Cardiac muscle cell (in vitro differentiated cells and primary cell): ENCODE data around the gene FAM107B. TPM values are rescaled to one million over a fixed set of nuclear protein-coding genes. Genes with fewer than 3 reads are reported as not detected.
A peak's percentile ranks its signal among the peaks of the same experiment; 100 is the strongest.

Source experiments
- DNase-seq, 2 donors: peaks; one replicate each; pipeline versions ENCODE4 v3.0.0 to v3.0.0-alpha.2; 2010 to 2017; ENCODE audit warnings: low read depth in 1 of 2, low spot score in 1 of 2
- H3K27ac ChIP-seq: fragments of 200-600 bp; sonication (generic); 2 replicates; pipeline ENCODE4 v1.5.1; 2016
- H3K27me3 ChIP-seq: fragments of 200-600 bp; sonication (generic); 2 replicates; pipeline ENCODE4 v1.6.0; 2016; ENCODE audit warnings: control low read depth
- H3K36me3 ChIP-seq: fragments of 200-600 bp; sonication (generic); 2 replicates; pipeline ENCODE4 v1.5.1; 2016; ENCODE audit warnings: control low read depth
- H3K4me1 ChIP-seq: fragments of 200-600 bp; sonication (generic); 2 replicates; pipeline ENCODE4 v1.8.1; 2017; ENCODE audit warnings: low read depth, mild to moderate bottlenecking, mixed run types
- H3K4me3 ChIP-seq: fragments of 200-600 bp; sonication (generic); 2 replicates; pipeline ENCODE4 v1.5.1; 2016; ENCODE audit warnings: mild to moderate bottlenecking
- H3K9me3 ChIP-seq: fragments of 200-600 bp; sonication (generic); 2 replicates; pipeline ENCODE4 v1.5.1; 2017; ENCODE audit warnings: low read depth, mild to moderate bottlenecking, control low read depth
- polyA plus RNA-seq: library from polyadenylated mRNA; unstranded; fragments of >200 nt; fragmentation: Nextera tagmentation; extraction: Ambion mirVana; gene quantifications from 2 replicates; pipeline ENCODE4 v1.2.1, GENCODE V29; 2016
- total RNA-seq: library from RNA; depleted of rRNA; stranded (reverse); fragments of >200 nt; gene quantifications from 2 replicates; pipeline ENCODE4 v1.2.3, GENCODE V29; 2016
- TF ChIP-seq, protein P1 (sequence below): IDR thresholded peaks from 2 replicates; pipeline ENCODE4 v1.5.1; 2012; ENCODE audit warnings: low read depth, mild to moderate bottlenecking, low read length

FAM107B gene
- total and polyA plus RNA-seq, 2 experiments from 2014 or later: 6.0 to 9.6 TPM

DNA sequence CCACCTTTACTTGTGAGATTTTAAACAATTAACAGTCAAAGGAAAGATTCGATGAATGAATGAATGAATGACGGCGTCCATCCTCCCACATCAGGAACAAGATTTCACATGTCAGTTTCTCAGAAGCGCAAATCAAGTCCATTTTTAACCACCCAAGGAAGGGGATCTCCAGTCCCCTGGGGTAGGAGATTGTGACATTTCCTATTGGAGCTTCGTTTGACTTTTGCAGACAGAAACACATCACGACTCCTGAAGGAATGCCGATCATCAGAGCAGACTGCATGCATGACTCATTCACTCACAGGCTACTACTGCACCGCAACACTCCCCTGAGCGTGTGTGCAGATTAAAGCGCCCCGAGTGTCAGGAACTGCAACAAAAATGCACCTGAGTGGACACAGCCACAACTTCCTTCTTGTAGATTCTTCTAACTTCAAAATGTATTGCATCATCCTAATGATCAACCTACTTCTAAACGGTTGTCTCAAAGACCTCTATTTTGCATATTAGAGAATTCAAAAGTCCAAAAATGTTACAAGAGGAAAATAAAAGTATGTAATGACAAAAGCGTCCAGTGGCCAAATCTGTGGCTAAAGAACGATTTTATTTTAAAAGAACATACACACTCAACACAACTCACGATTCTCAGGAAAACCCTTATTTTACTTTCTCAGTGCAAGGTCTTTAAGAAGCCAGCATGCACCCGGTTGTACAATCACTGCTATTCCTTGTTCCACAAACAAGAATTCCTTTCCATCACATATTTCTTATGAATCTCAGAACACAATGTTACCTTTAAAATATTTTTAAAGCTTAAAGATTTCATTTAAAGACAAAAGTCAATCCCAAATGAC, 172.6 kb downstream of the FAM107B start:
- peak in 1 of 2 donors; percentile 60 for DNase-seq
- H3K4me1 ChIP-seq: peaks cover 4% of the 10 kb centered on the region
- H3K4me3 ChIP-seq: no peak overlapping the region
- no peaks in the 10 kb centered on the region for H3K36me3 ChIP-seq
- no peak overlapping the region for H3K27ac ChIP-seq
- TF ChIP-seq, protein P1, sequence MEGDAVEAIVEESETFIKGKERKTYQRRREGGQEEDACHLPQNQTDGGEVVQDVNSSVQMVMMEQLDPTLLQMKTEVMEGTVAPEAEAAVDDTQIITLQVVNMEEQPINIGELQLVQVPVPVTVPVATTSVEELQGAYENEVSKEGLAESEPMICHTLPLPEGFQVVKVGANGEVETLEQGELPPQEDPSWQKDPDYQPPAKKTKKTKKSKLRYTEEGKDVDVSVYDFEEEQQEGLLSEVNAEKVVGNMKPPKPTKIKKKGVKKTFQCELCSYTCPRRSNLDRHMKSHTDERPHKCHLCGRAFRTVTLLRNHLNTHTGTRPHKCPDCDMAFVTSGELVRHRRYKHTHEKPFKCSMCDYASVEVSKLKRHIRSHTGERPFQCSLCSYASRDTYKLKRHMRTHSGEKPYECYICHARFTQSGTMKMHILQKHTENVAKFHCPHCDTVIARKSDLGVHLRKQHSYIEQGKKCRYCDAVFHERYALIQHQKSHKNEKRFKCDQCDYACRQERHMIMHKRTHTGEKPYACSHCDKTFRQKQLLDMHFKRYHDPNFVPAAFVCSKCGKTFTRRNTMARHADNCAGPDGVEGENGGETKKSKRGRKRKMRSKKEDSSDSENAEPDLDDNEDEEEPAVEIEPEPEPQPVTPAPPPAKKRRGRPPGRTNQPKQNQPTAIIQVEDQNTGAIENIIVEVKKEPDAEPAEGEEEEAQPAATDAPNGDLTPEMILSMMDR: no peak
- H3K27me3 ChIP-seq: peaks cover 5% of the 10 kb centered on the region
- H3K9me3 ChIP-seq: no peaks in the 10 kb centered on the region

DNA sequence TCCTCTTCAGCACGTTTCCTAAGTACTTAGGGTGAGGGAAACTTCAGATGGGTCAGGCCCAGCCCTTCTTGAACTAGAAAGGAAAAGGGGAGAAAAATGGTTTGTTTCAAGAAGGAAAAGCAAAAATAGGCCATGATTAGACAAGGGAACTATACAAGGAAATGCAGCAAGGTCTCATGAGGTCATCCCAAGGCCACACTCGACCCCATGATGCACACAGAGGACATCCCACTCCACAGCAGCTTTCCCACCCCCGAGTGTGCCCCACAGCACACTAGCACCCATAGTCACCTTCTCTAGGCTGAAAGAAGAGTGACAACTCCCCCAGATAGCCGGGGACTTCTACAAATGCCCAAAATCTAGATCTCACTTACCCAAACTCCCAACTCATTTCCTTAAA, 173.4 kb downstream of the FAM107B start:
- TF ChIP-seq, protein P1: no peak
- no peak for DNase-seq

GRCh38 chr10:14600065-14600464, 174.6 kb downstream of the FAM107B start:
- no peak overlapping the region for H3K4me3 ChIP-seq
- H3K27ac ChIP-seq: no peak overlapping the region
- TF ChIP-seq, protein P1: no peak
- peaks cover 4% of the 10 kb centered on the region for H3K4me1 ChIP-seq
- H3K27me3 ChIP-seq: peaks cover 4% of the 10 kb centered on the region
- no peak for DNase-seq
- H3K36me3 ChIP-seq: no peaks in the 10 kb centered on the region
- no peaks in the 10 kb centered on the region for H3K9me3 ChIP-seq

More for the DNA sequence above, 173.4 kb downstream of the FAM107B start:
- no peak overlapping the region for H3K4me3 ChIP-seq
- H3K9me3 ChIP-seq: no peaks in the 10 kb centered on the region
- peaks cover 5% of the 10 kb centered on the region for H3K27me3 ChIP-seq
- H3K4me1 ChIP-seq: peaks cover 4% of the 10 kb centered on the region
- H3K36me3 ChIP-seq: no peaks in the 10 kb centered on the region
- H3K27ac ChIP-seq: no peak overlapping the region

GRCh38 chr10:14598809-14599764, 175.6 kb downstream of the FAM107B start:
- Histone ChIP-seq H3K9me3 (no peaks in the 10 kb centered on the region), H3K4me1 (no peaks in the 10 kb centered on the region), H3K27ac (no peak overlapping the region), H3K4me3 (no peak overlapping the region), H3K36me3 (no peaks in the 10 kb centered on the region), H3K27me3 (no peaks in the 10 kb centered on the region)
- DNase-seq: no peak
- TF ChIP-seq, protein P1: no peak

GRCh38 chr10:14595526-14596182, 179.0 kb downstream of the FAM107B start:
- no peaks in the 10 kb centered on the region for H3K4me1 ChIP-seq
- TF ChIP-seq, protein P1: no peak
- H3K4me3 ChIP-seq: no peak overlapping the region
- H3K36me3 ChIP-seq: no peaks in the 10 kb centered on the region
- no peaks in the 10 kb centered on the region for H3K27me3 ChIP-seq
- DNase-seq: no peak
- no peaks in the 10 kb centered on the region for H3K9me3 ChIP-seq
- H3K27ac ChIP-seq: no peak overlapping the region
